Activated CD8-positive, alpha-beta memory T cell treated with anti-CD3 and anti-CD28 coated beads, Interleukin-2, amount 50 U/mL, for 24 hours (primary cell): ENCODE data around the gene RDH8.
"Not testable (repeated sequence)": the region's sequence is repeated elsewhere in the genome, so short reads cannot be mapped to it uniquely, and the experiment has no call there.

Experiments used
- DNase-seq: peaks from one replicate; pipeline ENCODE4 v3.0.0-alpha.2; 2020; ENCODE audit errors: extremely low read depth

Gene RDH8

DNA sequence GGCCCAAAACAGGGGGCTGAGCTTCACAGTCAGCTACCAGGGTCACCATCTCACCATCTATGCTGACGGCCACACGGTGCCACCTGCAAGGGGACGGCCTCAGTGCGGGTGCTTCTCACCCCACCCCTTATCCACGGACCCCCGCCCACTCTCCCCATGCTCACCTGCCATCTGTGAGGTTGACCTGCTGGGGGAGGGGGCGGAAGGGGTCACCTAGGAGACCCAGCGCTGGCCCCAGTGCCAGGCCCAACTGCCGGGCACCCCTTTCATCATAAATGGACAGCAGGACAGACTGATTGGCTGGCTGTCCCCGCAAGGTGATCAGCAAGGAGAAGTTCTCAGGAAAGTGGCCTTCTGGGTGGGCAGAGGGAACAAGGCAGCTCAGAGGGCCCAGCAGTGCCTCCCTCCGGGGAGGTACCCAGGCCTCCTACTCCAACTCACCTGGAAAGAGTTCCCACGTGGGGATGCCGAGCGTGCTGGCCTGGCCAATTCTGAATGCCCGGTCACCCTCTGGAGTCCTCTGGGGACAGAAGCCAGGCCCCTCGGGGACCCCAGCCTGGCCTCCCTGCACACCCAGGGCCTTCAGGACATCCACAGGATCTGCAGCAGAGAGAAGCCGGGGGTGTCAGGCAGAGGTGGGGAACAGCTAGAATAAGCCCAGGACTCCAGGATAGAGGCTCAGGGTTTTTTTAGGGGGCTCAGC, 7.5 kb upstream of the RDH8 start:
- DNase-seq, result no peak

DNA sequence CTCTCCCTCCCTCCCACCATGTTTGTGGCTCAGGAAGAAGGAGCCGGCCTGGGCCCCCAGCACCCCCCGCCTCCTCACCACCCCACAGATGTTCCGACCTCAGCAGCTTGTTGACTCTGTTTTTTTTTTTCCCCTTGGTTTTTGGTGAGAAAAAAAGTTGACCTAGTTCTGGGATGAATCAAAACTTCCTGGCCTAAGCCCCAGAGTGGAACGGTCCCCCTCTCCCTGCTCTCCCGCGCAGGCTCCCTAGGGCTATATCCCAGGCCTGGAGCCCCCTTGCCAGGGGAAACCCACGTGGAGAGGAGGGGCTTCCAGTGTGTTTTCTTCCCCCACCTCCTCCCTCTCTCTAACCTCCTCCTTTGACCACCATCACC, 7.0 kb upstream of the RDH8 start:
- no peak for DNase-seq

DNA sequence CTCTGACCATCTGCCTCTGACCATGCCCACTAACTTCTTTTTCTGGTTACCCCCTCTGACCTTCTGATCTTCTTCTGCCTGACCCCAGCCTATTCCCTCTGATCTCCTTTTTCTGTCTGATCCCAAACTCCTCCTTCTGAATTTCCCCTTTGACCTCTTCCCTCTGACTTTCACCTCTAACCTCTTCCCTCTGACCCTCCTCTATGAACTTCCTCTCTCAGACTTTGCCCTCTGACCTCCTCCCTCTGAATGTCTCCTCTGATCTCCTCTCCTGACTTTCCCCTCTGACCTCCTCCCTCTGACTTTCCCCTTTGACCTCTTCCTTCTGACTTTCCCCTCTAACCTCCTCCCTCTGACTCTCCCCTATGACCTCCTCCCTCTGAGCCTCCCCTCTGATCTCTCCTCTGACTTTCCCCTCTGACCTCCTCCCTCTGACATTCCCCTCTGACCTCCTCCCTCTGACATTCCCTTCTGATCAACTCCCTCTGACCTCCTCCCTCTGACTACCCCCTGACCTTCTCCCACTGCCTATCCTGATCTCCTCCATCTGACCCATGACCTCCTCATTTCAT, 6.4 kb upstream of the RDH8 start:
- DNase-seq, result no peak

DNA sequence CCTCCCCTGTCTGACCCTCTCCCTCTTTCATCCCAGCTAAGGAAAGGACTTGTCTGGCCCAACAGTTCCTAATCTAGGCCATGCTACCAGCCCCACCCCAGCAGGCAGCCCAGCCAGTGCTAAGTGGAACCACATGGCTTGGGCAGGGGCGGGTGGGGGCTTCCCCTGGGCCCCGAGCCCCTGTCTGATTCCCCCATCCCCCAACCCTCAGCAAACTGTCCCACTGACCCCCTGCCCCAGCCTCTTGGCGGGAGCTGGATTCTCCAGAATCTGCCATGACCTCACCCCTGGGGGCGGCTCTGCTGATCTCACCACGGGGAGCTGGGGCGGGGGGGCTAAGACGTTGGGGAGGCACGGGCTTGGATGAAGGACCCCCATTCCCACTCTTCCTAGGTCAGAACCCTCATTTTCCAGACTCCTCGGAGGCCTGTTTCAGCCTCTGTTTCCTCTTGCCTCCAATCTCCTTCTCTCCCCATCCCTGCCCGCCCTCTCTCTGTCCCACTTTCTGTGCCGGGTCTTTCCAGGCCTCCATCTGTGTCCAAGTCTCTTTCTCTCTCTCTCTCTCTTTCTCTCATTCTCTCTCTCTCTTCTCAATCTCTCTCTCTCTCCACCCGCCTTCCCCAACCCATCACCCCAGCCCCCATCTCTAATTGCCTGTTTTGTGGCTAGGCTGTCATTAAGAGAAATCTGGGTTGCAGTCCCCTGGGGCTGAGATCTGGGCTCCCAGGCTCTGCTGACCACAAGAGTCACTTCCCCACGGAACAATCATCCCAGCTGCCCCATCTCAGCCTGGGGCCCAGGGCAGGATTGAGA, 5.7 kb upstream of the RDH8 start:
- no peak for DNase-seq

DNA sequence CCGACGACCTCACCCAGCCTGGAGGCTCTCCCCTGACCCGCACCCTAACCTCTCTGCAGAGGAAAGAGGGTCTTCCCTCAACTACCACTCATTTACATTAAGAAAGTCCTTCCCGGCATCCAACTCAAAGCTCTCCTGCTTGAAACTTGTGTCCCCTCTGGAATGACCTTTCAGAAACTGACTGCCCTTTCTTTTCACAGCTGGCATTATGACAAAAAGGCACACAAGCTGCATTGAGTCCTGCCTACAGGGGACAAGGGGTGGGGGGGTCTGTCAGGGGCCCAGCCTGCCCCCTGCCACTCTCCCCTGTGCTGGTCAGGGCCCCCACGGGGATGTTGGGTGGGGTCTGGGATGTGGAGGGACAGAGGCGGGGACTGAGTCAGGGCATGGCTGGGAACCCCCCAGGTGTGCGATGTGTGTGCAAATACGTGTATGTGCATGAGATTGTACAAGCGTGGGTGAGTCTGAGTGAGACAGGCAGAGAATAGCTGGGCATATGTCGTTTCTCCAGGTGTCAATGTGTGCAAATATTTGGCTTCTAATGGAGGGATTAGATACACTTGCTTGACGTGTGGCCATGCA, 5.0 kb upstream of the RDH8 start:
- no peak for DNase-seq

DNA sequence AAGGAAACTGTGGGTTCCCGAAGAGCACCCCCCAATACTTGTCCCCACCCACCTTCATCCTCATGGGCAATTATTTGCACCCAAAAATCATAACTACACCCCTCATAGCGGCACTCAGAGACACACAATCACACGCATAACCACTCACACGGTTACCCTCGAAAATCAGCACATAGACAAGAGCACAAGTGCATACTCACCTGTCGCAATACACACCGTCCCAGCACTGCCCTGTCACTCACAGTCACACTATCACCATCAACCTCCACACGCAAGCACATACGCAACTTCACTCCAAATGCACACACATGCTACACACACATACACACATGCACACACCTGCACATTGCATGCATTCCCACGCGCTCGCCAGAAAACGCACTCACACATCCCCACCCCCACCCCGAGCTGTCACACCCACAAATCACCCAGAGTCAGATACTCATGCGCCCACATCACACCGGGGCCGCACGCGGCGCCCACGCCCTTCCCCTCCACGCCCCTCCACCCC, 3.5 kb upstream of the RDH8 start:
- DNase-seq, result no peak

DNA sequence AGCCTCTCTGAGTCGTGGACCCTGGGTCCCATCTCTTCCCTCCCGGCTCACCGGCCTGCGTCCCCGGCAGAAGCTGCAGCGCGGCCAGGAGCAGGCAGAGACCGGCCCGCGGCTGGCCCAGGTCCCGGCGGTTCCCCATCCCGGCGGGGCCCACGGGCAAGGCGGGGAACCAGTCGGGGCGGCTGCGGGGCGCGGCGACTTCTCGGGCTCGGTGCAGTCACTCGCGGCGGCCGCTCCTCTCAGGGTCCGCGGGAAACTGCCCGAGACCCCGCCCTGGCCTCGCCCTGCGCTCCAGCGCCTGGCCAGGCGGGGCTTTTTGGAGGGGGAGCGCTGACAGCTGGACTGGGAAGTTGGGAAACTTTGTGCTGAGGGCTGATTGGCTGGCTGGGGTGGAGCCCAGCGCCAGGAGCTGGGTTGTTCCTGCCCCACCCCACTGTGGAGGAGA, 3.0 kb upstream of the RDH8 start, which contains the start of gene COL5A3:
COL5A3 (minus strand) TSS at position 258 of the 445 bp plus-strand sequence; CDS start at position 139, 119 bp downstream.
- no peak for DNase-seq

DNA sequence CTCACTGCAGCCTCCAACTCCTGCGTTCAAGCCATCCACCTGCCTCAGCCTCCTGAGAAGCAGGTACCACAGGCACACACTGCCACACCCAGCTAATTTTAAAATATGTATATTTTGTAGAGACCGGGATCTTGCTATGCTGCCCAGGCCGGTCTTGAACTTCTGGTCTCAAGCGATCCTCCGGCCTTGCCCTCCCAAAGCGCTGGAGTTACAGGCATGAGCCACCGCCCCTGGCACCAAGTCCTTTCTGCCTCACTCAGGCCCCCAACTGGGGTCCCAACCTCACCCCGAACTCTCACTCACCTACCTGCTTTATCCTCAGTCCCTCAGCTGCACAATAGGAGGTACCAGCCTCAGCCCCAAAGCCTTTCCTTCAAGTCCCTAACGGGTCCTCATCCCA, 2.3 kb upstream of the RDH8 start:
- DNase-seq, result no peak

DNA sequence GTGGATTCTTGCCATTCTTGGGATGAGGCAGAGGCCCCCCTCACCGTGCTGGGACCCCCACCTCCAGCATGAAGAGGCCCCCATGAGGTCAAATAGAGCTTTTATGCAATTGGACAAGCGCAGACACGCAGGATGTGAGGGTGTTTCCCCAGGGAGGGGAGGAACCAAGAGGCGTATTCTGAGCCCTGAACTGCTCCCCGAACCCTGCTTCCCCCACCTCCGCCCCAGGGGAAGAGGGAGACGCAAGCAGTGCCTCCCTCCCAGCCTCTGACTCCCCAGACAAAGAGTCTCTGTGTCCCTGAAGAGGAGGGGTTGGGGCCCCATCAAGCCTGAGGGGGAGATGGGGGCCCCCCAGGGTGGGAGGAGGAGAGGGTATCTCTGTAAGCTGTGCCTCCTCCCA, 1.3 kb upstream of the RDH8 start:
- no peak for DNase-seq

DNA sequence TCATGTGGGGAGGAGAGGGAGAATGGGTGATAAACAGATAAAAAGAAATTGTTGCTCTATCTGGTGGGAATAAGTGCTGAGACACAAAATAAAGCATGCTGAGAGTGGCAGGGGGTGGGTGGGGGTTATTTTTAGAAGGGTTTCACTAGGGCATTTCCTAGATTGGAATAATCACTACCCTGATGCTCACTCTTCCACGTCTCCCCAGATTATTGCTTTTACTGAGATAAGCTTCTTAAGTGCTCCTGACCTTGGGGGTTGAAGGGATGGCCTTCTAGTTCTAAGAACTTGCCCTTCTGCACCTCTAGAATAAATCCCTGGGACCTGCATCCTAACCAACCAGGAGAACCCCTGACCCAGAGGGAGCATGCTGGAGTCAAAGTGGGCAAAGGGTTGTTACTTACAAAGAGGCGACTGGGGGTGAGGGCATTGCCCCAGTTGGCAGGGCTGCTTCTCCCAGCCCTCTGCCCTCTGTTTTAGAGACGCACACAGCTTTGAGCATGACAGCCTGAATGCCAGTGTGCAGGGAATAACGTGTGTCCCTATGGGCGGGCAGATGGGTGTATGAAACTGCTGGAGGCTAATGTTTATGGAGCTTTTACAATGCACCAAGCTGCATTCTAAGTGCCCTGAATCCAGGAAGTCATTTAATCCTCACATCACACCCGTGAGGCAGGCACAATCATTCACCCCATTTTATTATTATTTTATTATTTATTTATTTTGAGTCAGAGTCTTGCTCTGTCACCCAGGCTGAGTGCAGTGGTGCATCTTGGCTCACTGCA, 743 bp downstream of the RDH8 start:
- no peak for DNase-seq

DNA sequence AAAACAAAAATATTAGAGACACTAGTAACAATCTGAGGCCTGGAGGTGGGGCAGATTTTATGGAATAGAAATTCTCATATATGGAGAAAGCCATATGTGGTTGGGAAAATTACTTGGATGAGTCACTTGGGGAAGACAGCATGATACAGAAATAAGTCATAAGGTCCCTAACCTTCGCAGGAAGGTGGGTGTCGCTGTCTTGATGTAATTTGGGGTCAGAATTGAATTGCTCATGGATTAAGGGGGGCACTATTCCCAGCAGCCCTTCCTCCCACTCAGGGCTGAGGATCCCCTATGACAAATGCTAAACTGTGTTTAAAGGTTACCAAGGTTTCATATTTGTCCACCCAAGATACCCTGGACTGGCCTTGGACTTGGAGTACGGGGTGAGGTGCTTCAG, 5.0 kb downstream of the RDH8 start:
- DNase-seq, result no peak

DNA sequence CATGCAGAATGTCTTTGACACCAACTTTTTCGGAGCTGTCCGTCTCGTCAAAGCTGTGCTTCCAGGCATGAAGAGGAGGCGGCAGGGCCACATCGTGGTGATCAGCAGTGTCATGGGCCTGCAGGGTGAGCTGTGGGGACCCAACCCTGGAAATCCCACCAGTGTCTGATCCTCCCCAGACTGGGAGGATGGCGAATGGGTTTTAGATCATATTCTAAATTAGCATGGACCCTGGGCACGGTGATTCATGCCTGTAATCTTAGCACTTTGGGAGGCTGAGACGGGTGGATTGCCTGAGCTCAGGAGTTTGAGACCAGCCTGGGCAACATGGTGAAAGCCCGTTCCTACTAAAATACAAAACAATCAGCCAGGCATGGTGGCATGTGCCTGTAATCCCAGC, 5.5 kb downstream of the RDH8 start:
- DNase-seq, result no peak

DNA sequence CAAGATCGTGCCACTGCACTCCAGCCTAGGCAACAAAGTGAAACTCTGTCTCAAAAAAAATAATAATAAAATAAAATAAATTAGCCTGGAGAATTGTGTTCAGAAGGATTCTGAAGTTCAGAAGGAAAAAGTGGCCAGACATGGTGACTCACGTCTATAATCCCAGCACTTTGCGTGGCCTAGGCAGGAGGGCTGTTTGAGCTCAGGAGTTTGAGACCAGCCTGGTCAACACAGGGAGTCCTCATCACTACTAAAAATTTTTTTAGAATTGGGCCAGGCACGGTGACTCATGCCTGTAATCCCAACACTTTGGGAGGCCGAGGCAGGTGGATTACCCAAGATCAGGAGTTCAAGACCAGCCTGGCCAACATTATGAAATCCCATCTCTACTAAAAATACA, 6.0 kb downstream of the RDH8 start:
- no peak for DNase-seq

DNA sequence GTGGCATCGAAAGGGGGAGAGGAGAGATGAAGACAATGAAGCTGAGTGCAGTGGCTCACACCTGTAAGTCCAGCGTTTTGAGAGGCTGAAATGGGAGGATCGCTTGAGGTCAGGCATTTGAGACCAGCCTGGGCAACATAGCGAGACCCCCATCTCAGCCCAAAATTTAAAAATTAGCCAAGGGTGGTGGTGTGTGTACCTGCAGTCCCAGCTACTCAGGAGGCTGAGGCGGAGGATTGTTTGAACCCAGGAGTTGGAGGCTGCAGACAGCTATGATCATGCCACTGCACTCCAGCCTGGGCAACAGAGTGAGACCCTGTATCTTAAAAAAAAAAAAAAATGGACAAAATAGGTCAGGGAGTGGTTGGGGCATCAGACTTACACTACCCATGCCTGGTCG, 7.6 kb downstream of the RDH8 start:
- no peak for DNase-seq

DNA sequence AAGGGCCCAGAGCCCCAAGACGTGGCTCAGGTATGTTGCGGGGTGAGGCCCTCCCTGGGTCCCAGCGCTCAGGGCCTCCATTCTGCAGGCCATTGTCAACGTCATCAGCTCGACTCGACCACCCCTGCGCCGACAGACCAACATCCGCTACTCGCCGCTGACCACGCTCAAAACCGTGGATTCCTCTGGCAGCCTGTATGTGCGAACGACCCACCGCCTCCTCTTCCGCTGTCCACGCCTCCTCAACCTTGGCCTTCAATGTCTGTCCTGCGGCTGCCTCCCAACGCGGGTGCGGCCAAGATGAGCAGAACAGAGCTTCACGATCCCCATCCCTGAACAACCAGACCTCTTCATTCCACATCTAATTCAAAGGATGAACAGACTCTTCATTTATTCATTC, 8.2 kb downstream of the RDH8 start:
- no peak for DNase-seq

DNA sequence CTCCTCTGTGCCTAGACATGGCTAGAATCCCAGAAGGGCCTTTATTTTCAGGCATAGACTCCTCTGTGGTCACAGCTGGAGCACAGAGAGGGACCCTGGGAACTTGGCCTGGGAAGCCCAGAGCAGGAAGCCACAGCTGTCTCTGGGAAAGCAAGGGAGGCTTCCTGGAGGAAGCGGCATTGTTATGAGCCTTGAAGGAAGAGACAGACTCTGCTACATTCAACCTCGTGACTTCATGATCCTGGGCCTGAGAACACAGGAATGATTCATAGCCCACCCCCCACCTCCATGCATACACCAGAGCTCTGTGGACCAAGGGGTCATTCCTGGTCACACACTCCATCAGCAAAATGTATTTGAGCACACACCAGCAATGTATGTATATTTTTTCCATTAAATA, 8.6 kb downstream of the RDH8 start:
- no peak for DNase-seq

DNA sequence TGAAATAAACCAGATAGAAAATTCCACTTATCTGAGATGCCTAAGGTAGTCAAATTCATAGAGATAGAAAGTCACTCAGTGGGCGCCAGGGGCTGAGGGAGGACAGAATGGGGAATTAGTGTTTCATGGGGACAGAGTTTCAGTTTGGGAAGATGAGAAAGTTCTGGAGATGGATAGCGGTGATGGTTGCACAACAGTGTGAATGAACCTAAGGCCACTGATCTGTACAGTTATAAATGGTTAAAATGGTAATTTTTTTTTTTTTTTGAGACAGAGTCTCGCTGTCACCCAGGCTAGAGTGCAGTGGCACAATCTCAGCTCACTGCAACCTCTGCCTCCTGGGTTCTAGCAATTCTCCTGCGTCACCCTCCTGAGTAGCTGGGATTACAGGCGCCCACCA, 9.8 kb downstream of the RDH8 start:
- DNase-seq, result not testable (repeated sequence)

DNA sequence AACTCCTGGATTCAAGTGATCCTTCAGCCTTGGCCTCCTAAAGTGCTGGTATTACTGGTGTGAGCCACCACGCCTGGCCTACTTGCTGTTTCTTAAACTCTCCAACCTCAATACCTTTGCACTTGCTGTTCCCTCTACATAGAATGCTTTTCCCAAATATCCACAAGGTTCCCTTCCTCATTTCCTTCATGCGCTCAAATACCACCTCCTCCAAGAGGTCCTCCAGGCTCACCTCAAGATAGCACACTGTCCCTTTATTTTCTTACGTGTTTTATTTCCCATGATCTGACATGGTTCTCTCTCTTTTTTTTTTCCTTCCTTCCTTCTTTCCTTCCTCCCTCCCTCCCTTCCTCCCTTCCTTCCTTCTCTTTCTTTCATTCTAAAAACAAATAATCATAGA, 13.5 kb downstream of the RDH8 start:
- DNase-seq, result no peak

DNA sequence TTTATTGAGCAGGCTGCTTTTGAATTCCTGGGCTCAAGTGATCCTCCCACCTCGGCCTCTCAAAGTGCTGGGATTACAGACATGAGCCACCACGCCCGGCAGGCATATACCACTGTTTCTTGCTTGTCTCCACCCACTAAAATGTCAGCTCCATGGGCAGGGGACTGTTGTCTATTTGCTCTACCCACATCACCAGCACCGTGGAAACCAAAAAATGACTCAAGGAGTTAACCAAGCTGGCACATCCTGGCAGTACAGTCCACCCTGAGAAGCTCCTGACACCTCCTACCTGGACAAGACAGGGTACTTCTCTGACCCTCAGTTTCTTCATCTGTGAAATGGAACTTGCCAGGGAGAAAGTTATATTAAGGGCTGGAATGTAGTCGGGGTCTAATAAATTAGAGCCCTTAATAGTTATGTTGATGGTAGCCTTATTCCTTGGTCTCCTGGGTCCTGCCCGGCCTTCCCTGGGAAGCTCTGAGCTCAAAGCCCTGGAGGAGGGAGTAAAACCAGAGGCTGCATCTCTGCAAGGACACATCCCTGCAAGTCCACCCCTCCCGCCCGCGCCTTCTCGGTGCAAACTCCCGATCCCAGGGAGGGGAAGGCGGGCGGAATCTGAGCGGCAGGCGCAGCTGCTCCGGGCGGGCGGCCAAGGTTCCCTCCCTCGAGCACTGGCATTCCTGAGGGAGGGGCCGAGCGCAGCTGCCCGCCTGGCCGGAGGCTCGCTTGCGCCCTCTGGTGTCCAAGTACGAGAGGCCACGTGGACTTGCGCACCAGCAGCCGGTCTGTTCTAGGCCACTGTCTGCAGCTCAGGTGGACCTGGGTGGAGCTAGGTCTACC, 14.1 kb downstream of the RDH8 start:
- peak; percentile 35 for DNase-seq

DNA sequence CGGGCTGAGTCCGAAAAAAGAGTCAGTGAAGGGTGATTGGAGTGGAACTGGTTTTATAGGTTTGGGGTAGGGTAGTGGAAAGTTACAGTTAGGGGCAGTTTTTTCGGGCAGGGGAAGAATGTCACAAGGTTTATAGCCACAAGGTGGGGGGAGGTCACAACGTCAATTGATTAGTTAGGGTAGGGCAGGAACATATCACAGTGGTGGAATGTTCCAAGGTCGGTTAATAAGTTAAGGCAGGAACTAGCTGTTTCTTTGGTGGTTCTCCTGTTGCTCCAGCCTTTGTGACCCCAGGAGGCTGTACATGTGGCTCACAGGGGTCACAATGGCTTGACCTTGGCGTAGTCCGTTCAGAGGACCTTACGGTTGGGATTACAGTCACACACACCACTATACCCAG, 20.3 kb downstream of the RDH8 start:
- DNase-seq, result no peak

DNA sequence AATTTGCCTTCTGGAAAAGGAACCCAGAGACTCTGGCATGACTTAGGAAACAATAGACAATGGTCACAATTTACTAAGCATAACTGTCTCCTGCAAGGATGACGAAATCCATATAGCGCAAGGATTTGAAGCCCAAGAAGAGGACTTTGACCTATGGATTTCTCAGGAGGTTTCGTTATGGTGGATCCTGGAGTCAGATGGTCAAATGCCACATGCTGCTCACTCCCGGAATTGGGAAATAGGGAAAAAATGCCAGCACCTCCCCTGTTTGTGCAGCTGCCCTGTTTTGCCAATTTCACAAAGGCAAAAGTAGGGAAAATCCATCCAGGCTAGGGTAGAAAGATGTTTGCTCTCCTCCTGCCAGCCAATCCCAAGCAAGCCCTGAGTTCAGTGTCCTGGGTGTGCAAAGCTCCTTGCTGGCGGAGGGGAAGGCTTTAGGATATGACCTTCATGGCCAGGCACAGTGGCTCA, 23.4 kb downstream of the RDH8 start:
- DNase-seq, result no peak
